K562 (cell line): ENCODE measurements around the gene PDIA2. TPM values are rescaled to one million over a fixed set of nuclear protein-coding genes. Genes with fewer than 3 reads are reported as not detected.

Experiments used
- E2F3 ChIP-seq: fragments of 250-450 bp; sonication (Bioruptor Pico); IDR thresholded peaks from 2 replicates; pipeline ENCODE4 v1.4.0; 2020; ENCODE audit warnings: mild to moderate bottlenecking
- FOS ChIP-seq: IDR thresholded peaks from 3 replicates; pipeline ENCODE4 v1.6.1; 2011; ENCODE audit not compliant: insufficient read length; ENCODE audit errors: extremely low read depth
- HIVEP1 ChIP-seq: fragments of 250-450 bp; sonication (Bioruptor Pico); IDR thresholded peaks from 2 replicates; pipeline ENCODE4 v1.4.0; 2020; ENCODE audit warnings: mild to moderate bottlenecking
- HNRNPL ChIP-seq: fragments of 200-400 bp; formaldehyde crosslinking; IDR thresholded peaks from 2 replicates; pipeline ENCODE4 v1.6.1; 2017; ENCODE audit warnings: low read depth, mild to moderate bottlenecking, low read length
- JUN ChIP-seq, 2 experiments: sonication (generic) in 1 of 2; formaldehyde crosslinking in 1 of 2; IDR thresholded peaks; 2 replicates each; pipeline versions ENCODE4 v1.6.1 to v1.8.0; 2012 to 2022; ENCODE audit warnings: borderline replicate concordance in 2 of 2, mild to moderate bottlenecking in 2 of 2, improper control_type of control experiment in 1 of 2, low read depth in 1 of 2, low read length in 1 of 2, missing genetic modification reagents in 1 of 2
- JUNB ChIP-seq: fragments of 450-650 bp; formaldehyde crosslinking; conservative IDR thresholded peaks from 2 replicates; pipeline ENCODE4 v1.4.0; 2020; ENCODE audit warnings: mild to moderate bottlenecking
- NCOA1 ChIP-seq: fragments of 450-650 bp; IDR thresholded peaks from 2 replicates; pipeline ENCODE4 v1.6.1; 2016; ENCODE audit warnings: low read depth
- NFE2 ChIP-seq: IDR thresholded peaks from 2 replicates; pipeline ENCODE4 v1.6.1; 2014; ENCODE audit warnings: antibody characterized with exemption, low read depth
- NONO ChIP-seq, 2 experiments: fragments of 200-400 bp in 1 of 2; fragments of 450-650 bp in 1 of 2; formaldehyde crosslinking in 1 of 2; IDR thresholded peaks; 2 replicates each; pipeline ENCODE4 v1.6.1; 2017; ENCODE audit warnings: low read depth in 2 of 2, mild to moderate bottlenecking in 2 of 2, moderate library complexity in 2 of 2, low read length in 1 of 2
- POLR2AphosphoS5 ChIP-seq: IDR thresholded peaks from 2 replicates; pipeline ENCODE4 v1.6.1; 2011; ENCODE audit warnings: mild to moderate bottlenecking, low read depth, low read length, moderate library complexity; ENCODE audit not compliant: control insufficient read depth, insufficient read depth
- RBM14 ChIP-seq: fragments of 200-400 bp; formaldehyde crosslinking; IDR thresholded peaks from 2 replicates; pipeline ENCODE4 v1.6.1; 2018; ENCODE audit warnings: low read depth, mild to moderate bottlenecking, low read length, moderate library complexity, borderline replicate concordance; ENCODE audit not compliant: insufficient read depth
- RBM17 ChIP-seq: fragments of 200-400 bp; formaldehyde crosslinking; IDR thresholded peaks from 2 replicates; pipeline ENCODE4 v1.6.1; 2017; ENCODE audit warnings: low read depth, mild to moderate bottlenecking, low read length, borderline replicate concordance
- RCOR1 ChIP-seq, 2 experiments: IDR thresholded peaks; 2 replicates each; pipeline ENCODE4 v1.6.1; 2012; ENCODE audit warnings: low read depth in 2 of 2, low read length in 2 of 2, borderline replicate concordance in 1 of 2, improper control_type of control experiment in 1 of 2
- SOX6 ChIP-seq: fragments of 450-650 bp; IDR thresholded peaks from 2 replicates; pipeline ENCODE4 v1.6.1; 2014; ENCODE audit warnings: mild to moderate bottlenecking
- SP1 ChIP-seq: sonication (generic); formaldehyde crosslinking; IDR thresholded peaks from 2 replicates; pipeline ENCODE4 v1.8.1; 2022; ENCODE audit warnings: mild to moderate bottlenecking, missing genetic modification reagents
- SREBF1 ChIP-seq: fragments of 150-350 bp; IDR thresholded peaks from 2 replicates; pipeline ENCODE4 v1.6.1; 2014; ENCODE audit warnings: antibody characterized with exemption, low read depth, low read length, borderline replicate concordance
- TAF9B ChIP-seq: fragments of 450-650 bp; IDR thresholded peaks from 2 replicates; pipeline ENCODE4 v1.6.1; 2018; ENCODE audit warnings: mild to moderate bottlenecking; ENCODE audit not compliant: partially characterized antibody
- TCF7 ChIP-seq: sonication (generic); IDR thresholded peaks from 2 replicates; pipeline ENCODE4 v1.6.1; 2016; ENCODE audit warnings: antibody characterized with exemption, borderline replicate concordance
- TEAD4 ChIP-seq, 2 experiments: sonication (generic) in 1 of 2; formaldehyde crosslinking in 1 of 2; IDR thresholded peaks; 2 replicates each; pipeline versions ENCODE4 v1.6.1 to v1.8.0; 2012 to 2022; ENCODE audit warnings: borderline replicate concordance in 1 of 2, inconsistent platforms in 1 of 2, low read length in 1 of 2, mild to moderate bottlenecking in 1 of 2, missing genetic modification reagents in 1 of 2
- ZKSCAN3 ChIP-seq: fragments of 250-450 bp; sonication (Bioruptor Pico); IDR thresholded peaks from 2 replicates; pipeline ENCODE4 v1.4.0; 2020
- ZNF263 ChIP-seq: sonication (generic); formaldehyde crosslinking; IDR thresholded peaks from 2 replicates; pipeline ENCODE4 v1.8.0; 2022; ENCODE audit warnings: mild to moderate bottlenecking, missing genetic modification reagents, borderline replicate concordance
- ZNF347 ChIP-seq: fragments of 450-650 bp; formaldehyde crosslinking; IDR thresholded peaks from 2 replicates; pipeline ENCODE4 v1.4.0; 2020; ENCODE audit warnings: low read depth, mild to moderate bottlenecking, moderate library complexity
- ZNF41 ChIP-seq: fragments of 250-450 bp; sonication (Bioruptor Pico); conservative IDR thresholded peaks from 2 replicates; pipeline ENCODE4 v1.4.0; 2020; ENCODE audit warnings: mild to moderate bottlenecking
- ZNF644 ChIP-seq: fragments of 200-800 bp; sonication (Bioruptor generic); IDR thresholded peaks from 2 replicates; pipeline ENCODE4 v1.6.1; 2016; ENCODE audit warnings: low read depth, missing genetic modification characterization, missing compliant biosample characterization
- ZNF76 ChIP-seq: fragments of 250-450 bp; sonication (Bioruptor Pico); IDR thresholded peaks from 2 replicates; pipeline ENCODE4 v1.4.0; 2020; ENCODE audit warnings: mild to moderate bottlenecking, moderate library complexity, borderline replicate concordance
- ZNF764 ChIP-seq: fragments of 250-450 bp; sonication (Bioruptor Pico); IDR thresholded peaks from 2 replicates; pipeline ENCODE4 v1.4.0; 2020; ENCODE audit warnings: low read depth, mild to moderate bottlenecking, moderate library complexity
- ZSCAN32 ChIP-seq: fragments of 450-650 bp; formaldehyde crosslinking; IDR thresholded peaks from 2 replicates; pipeline ENCODE4 v1.4.0; 2020; ENCODE audit warnings: mild to moderate bottlenecking, moderate library complexity
- polyA plus RNA-seq, 8 experiments: library from polyadenylated mRNA; depleted of rRNA in 4 of 8; stranded (reverse) in 5 of 8; unstranded in 3 of 8; fragments of >200 nt; fragmentation: Nextera tagmentation in 2 of 8; fragmentation: Illumina TruSeq in 1 of 8; extraction: Ambion mirVana in 2 of 8; extraction: Trizol in 1 of 8; gene quantifications; 2 replicates each; pipeline versions ENCODE4 v1.2.1 to v1.2.3, GENCODE V29; 2011 to 2014; ENCODE audit warnings: inconsistent platforms in 1 of 8, missing spikeins in 1 of 8
- total RNA-seq, 7 experiments: library from RNA; depleted of rRNA in 6 of 7; stranded (reverse); fragments of >200 nt in 6 of 7; fragmentation: Illumina TruSeq in 2 of 7; extraction: Trizol in 2 of 7; gene quantifications; 2 replicates each; pipeline versions ENCODE4 v1.2.1 to v1.2.3, GENCODE V29; 2011 to 2021; ENCODE audit warnings: low replicate concordance in 1 of 7
- TF ChIP-seq, protein P1 (sequence below): fragments of 250-450 bp; sonication (Bioruptor Pico); IDR thresholded peaks from 2 replicates; pipeline ENCODE4 v1.4.0; 2020

PDIA2 gene
- total and polyA plus RNA-seq, 9 of the 15 experiments (the other 6 are each of a cell fraction or from before 2014, with no cell fraction given), result 0.13 to 0.92 (median 0.23) TPM; not detected in 4

DNA sequence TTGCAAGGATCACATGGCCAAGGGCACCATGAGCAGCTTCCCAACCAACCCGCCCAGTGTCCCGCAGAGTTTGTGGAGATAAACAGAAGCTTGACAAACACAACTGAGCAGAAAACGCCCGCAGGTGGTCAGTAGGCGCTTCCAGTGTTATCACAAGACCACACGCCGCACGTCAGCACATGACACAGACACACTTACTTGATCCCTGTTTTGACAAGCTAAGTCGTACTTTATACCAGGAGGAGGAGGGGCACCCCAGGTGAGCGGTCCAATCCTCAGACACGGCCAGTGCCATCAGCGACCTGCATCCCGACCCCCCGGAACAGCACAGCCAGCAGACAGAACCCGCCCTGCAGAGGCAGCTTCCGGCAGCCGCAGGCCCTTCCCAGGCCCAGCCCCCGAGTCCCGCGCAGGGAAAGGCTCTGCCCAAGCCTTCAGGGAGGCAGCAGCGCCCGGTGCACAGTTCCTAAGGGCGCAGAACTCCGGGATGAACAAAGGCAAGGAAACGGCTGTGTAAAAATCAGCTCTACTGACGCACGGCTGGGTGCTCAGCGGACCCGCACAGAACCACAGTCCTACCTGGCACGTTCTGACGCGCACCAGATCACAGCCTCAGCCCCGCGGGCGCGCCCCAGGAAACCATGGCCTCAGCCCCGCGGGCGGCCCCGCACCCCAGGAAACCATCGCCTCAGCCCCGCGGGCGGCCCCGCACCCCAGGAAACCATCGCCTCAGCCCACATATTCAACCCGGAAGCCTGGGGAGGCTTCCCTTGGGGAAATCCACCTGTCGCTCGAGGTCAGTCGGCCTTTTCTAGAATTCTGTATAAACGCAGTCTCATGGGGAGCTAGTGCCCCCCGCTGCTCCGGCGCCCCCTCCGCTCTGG is 41.7 kb downstream of the PDIA2 start (continued):
- TF ChIP-seq, protein P1, sequence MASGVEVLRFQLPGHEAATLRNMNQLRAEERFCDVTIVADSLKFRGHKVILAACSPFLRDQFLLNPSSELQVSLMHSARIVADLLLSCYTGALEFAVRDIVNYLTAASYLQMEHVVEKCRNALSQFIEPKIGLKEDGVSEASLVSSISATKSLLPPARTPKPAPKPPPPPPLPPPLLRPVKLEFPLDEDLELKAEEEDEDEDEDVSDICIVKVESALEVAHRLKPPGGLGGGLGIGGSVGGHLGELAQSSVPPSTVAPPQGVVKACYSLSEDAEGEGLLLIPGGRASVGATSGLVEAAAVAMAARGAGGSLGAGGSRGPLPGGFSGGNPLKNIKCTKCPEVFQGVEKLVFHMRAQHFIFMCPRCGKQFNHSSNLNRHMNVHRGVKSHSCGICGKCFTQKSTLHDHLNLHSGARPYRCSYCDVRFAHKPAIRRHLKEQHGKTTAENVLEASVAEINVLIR (CRISPR knock-in tag), result peak; percentile 6; the same call in 1 of the 2 replicates
- TF ChIP-seq TEAD4 (IDR thresholded peaks at IDR 0.05; ENCODE audit: low read length), result peak; percentile 89
- TF ChIP-seq TEAD4 (CRISPR knock-in tag; IDR thresholded peaks at IDR 0.05; ENCODE audit: borderline replicate concordance), result no peak
- peak; percentile 83; the same call in 1 of the 2 replicates for TF ChIP-seq POLR2AphosphoS5
- TF ChIP-seq ZSCAN32, result no peak
- TF ChIP-seq SREBF1, result no peak
- no peak for TF ChIP-seq JUNB (CRISPR knock-in tag)
- TF ChIP-seq NFE2, result peak; percentile 43; the same call in 1 of the 2 replicates
- TF ChIP-seq TAF9B, result no peak
- TF ChIP-seq ZKSCAN3 (CRISPR knock-in tag), result no peak
- no peak; the same call in 1 of the 2 replicates for TF ChIP-seq ZNF644
- TF ChIP-seq NCOA1, result peak; percentile 59; the same call in 1 of the 2 replicates
- TF ChIP-seq ZNF263, result no peak
- TF ChIP-seq SOX6, result peak; percentile 88
- no peak for TF ChIP-seq ZNF41 (CRISPR knock-in tag)
- no peak for TF ChIP-seq ZNF764 (CRISPR knock-in tag)
- TF ChIP-seq RBM14, result 0 out of 2 replicates have a peak, but pooled peaks have one; percentile 20
- TF ChIP-seq TCF7, result no peak
- no peak for TF ChIP-seq HIVEP1 (CRISPR knock-in tag)
- no peak for TF ChIP-seq E2F3 (CRISPR knock-in tag)
- TF ChIP-seq ZNF76 (CRISPR knock-in tag), result no peak
- no peak for TF ChIP-seq FOS
- TF ChIP-seq SP1, result 0 out of 2 replicates have a peak, but pooled peaks have one; percentile 20
- TF ChIP-seq NONO (IDR thresholded peaks at IDR 0.05; ENCODE audit: low read depth in 2 of 2, low read length in 1 of 2), result peak in 1 of 2 experiments; percentile 30; a peak in 1 of 4 replicates
- no peak for TF ChIP-seq RBM17
- no peak for TF ChIP-seq ZNF347 (CRISPR knock-in tag)
- TF ChIP-seq HNRNPL, result no peak
- peak; percentile 33; the same call in 1 of the 2 replicates for TF ChIP-seq JUN (IDR thresholded peaks at IDR 0.05; ENCODE audit: borderline replicate concordance, low read depth, low read length)
- no peak for TF ChIP-seq JUN (CRISPR knock-in tag; IDR thresholded peaks at IDR 0.05; ENCODE audit: borderline replicate concordance)
- peak in 1 of 2 experiments; percentile 78; a peak in 2 of 4 replicates for TF ChIP-seq RCOR1 (IDR thresholded peaks at IDR 0.05; ENCODE audit: borderline replicate concordance in 1 of 2, low read depth in 2 of 2, low read length in 2 of 2)
